Smooth muscle cell (in vitro differentiated cells): ENCODE measurements around the gene TCF7L1. TPM values are rescaled to one million over a fixed set of nuclear protein-coding genes. Genes with fewer than 3 reads are reported as not detected.

ENCODE experiments used
- DNase-seq: peaks from one replicate; lab custom pipeline; 2025; ENCODE audit not compliant: unreplicated experiment; lab: John Stamatoyannopoulos, UW
- H2AFZ ChIP-seq: fragments of 200-600 bp; sonication (generic); 2 replicates; pipeline ENCODE4 v1.6.0; 2016; ENCODE audit warnings: antibody characterized with exemption, low read depth, mild to moderate bottlenecking
- H3F3A ChIP-seq: fragments of 200-600 bp; sonication (generic); 2 replicates; pipeline ENCODE4 v1.6.0; 2017; ENCODE audit warnings: antibody characterized with exemption, low read depth
- H3K27ac ChIP-seq: fragments of 200-600 bp; sonication (generic); 2 replicates; pipeline ENCODE4 v1.5.1; 2016; ENCODE audit warnings: low read depth, mild to moderate bottlenecking
- H3K27me3 ChIP-seq: fragments of 200-600 bp; sonication (generic); 2 replicates; pipeline ENCODE4 v1.6.1; 2016; ENCODE audit warnings: low read depth, mild to moderate bottlenecking
- H3K36me3 ChIP-seq: fragments of 200-600 bp; sonication (generic); 2 replicates; pipeline ENCODE4 v1.5.1; 2016; ENCODE audit warnings: low read depth
- H3K4me1 ChIP-seq: fragments of 200-600 bp; sonication (generic); 2 replicates; pipeline ENCODE4 v1.5.1; 2016; ENCODE audit warnings: low read depth
- H3K4me2 ChIP-seq: fragments of 200-600 bp; sonication (generic); 2 replicates; pipeline ENCODE4 v1.6.0; 2016; ENCODE audit warnings: mild to moderate bottlenecking
- H3K4me3 ChIP-seq: fragments of 200-600 bp; sonication (generic); 2 replicates; pipeline ENCODE4 v1.5.1; 2016; ENCODE audit warnings: mild to moderate bottlenecking
- H3K79me2 ChIP-seq: fragments of 200-600 bp; sonication (generic); 2 replicates; pipeline ENCODE4 v1.6.0; 2016; ENCODE audit warnings: low read depth, mild to moderate bottlenecking
- H3K9ac ChIP-seq: fragments of 200-600 bp; sonication (generic); 2 replicates; pipeline ENCODE4 v1.6.0; 2016; ENCODE audit warnings: low read depth
- H3K9me3 ChIP-seq: fragments of 200-600 bp; sonication (generic); replicated peaks from 2 replicates; pipeline ENCODE4 v1.5.1; 2016; ENCODE audit warnings: low read depth
- H4K20me1 ChIP-seq: fragments of 200-600 bp; sonication (generic); 2 replicates; pipeline ENCODE4 v1.6.0; 2016; ENCODE audit warnings: low read depth
- CTCF ChIP-seq: fragments of 200-600 bp; sonication (generic); IDR thresholded peaks from 2 replicates; pipeline ENCODE4 v1.5.1; 2017; ENCODE audit warnings: borderline replicate concordance, mild to moderate bottlenecking, antibody characterized with exemption; ENCODE audit not compliant: insufficient read depth, poor library complexity, severe bottlenecking
- WGBS: methylation state at CpG from one replicate; pipeline ENCODE4 v1.1.7; 2016; ENCODE audit warnings: low lambda C conversion rate; 5-methylcytosine and 5-hydroxymethylcytosine counted together
- polyA plus RNA-seq: library from polyadenylated mRNA; unstranded; fragments of >200 nt; fragmentation: Nextera tagmentation; extraction: Ambion mirVana; gene quantifications from 2 replicates; pipeline ENCODE4 v1.2.1, GENCODE V29; 2016
- total RNA-seq: library from RNA; depleted of rRNA; stranded (reverse); fragments of >200 nt; gene quantifications from 2 replicates; pipeline ENCODE4 v1.2.3, GENCODE V29; 2014

The TCF7L1 gene
- total and polyA plus RNA-seq, 2 experiments from 2014 or later: 4.5 to 15.2 TPM

- H3K27me3 ChIP-seq: no peaks in the 10 kb centered on the region
- H2AFZ ChIP-seq: no peak overlapping the region
- peaks cover 13% of the 10 kb centered on the region for H3F3A ChIP-seq
- WGBS: 84% methylated on average over 15 of the region's 15 CpGs
- no peak for DNase-seq
- no peak overlapping the region for H3K4me3 ChIP-seq
- peaks cover 87% of the 10 kb centered on the region for H4K20me1 ChIP-seq
- H3K36me3 ChIP-seq: no peaks in the 10 kb centered on the region
- H3K4me2 ChIP-seq: no peak overlapping the region
- no peak overlapping the region for H3K27ac ChIP-seq
- TF ChIP-seq CTCF: no peak
- H3K4me1 ChIP-seq: peaks cover 19% of the 10 kb centered on the region
- peaks cover 18% of the 10 kb centered on the region for H3K79me2 ChIP-seq
- H3K9ac ChIP-seq: no peak overlapping the region
- no peaks in the 10 kb centered on the region for H3K9me3 ChIP-seq
Observed at GRCh38 chr2:85213901-85214512, 80.8 kb downstream of the TCF7L1 start.

GRCh38 chr2:85215081-85215447 is 81.9 kb downstream of the TCF7L1 start:
- WGBS: 69% methylated on average over 9 of the region's 9 CpGs
- Histone ChIP-seq H2AFZ (no peak overlapping the region), H3K4me2 (peak overlapping the region; percentile 37), H3K9ac (no peak overlapping the region), H3K36me3 (no peaks in the 10 kb centered on the region), H3K27ac (peak overlapping the region; percentile 93), H3K4me1 (peaks cover 19% of the 10 kb centered on the region), H3K9me3 (no peaks in the 10 kb centered on the region), H3K27me3 (no peaks in the 10 kb centered on the region), H3K4me3 (no peak overlapping the region), H3K79me2 (peaks cover 27% of the 10 kb centered on the region), H3F3A (peaks cover 13% of the 10 kb centered on the region), H4K20me1 (peaks cover 84% of the 10 kb centered on the region)
- no peak for DNase-seq
- TF ChIP-seq CTCF: no peak

- H3K36me3 ChIP-seq: no peaks in the 10 kb centered on the region
- no peak for TF ChIP-seq CTCF
- peak overlapping the region; percentile 80 for H3K4me2 ChIP-seq
- no peak overlapping the region for H2AFZ ChIP-seq
- H4K20me1 ChIP-seq: peaks cover 78% of the 10 kb centered on the region
- H3K79me2 ChIP-seq: peaks cover 31% of the 10 kb centered on the region
- peaks cover 19% of the 10 kb centered on the region for H3K4me1 ChIP-seq
- no peaks in the 10 kb centered on the region for H3K9me3 ChIP-seq
- DNase-seq: no peak
- H3F3A ChIP-seq: peaks cover 13% of the 10 kb centered on the region
- H3K27me3 ChIP-seq: no peaks in the 10 kb centered on the region
- 28% methylated on average over 18 of the region's 18 CpGs for WGBS
- H3K9ac ChIP-seq: peak overlapping the region; percentile 88
- H3K27ac ChIP-seq: peak overlapping the region; percentile 93
- H3K4me3 ChIP-seq: no peak overlapping the region
Observed at GRCh38 chr2:85215448-85216401, 82.5 kb downstream of the TCF7L1 start.
